Calu3 (cell line): ENCODE results near the gene CCDC71L. TPM values are rescaled to one million over a fixed set of nuclear protein-coding genes. Genes with fewer than 3 reads are reported as not detected.

ENCODE experiments used
- BruUV-seq: library from RNA; stranded (reverse); fragments of 400-500 nt; replicated peaks from 2 replicates; lab custom pipeline; 2021; lab: Mats Ljungman, UMichigan
- CTCF ChIA-PET: fragments of 300-600 bp; sonication (Branson Sonifier 250); formaldehyde crosslinking; loops from one replicate; lab custom pipeline; 2022; ENCODE audit warnings: antibody characterized with exemption; lab: Charles Lee
- DNase-seq: peaks from one replicate; pipeline ENCODE4 v3.0.0; 2022
- H3K27ac Mint-ChIP-seq: one replicate; pipeline ENCODE4 v1.8.0; 2022; ENCODE audit warnings: mixed read lengths; ENCODE audit not compliant: unreplicated experiment
- H3K27me3 Mint-ChIP-seq: one replicate; pipeline ENCODE4 v1.8.0; 2022; ENCODE audit warnings: mixed read lengths; ENCODE audit not compliant: unreplicated experiment
- H3K36me3 Mint-ChIP-seq: one replicate; pipeline ENCODE4 v1.8.0; 2022; ENCODE audit warnings: mild to moderate bottlenecking, moderate library complexity, mixed read lengths; ENCODE audit not compliant: insufficient read depth, unreplicated experiment
- H3K4me1 Mint-ChIP-seq: one replicate; pipeline ENCODE4 v1.8.0; 2022; ENCODE audit warnings: mild to moderate bottlenecking, low read depth, mixed read lengths; ENCODE audit not compliant: unreplicated experiment
- H3K4me3 Mint-ChIP-seq: one replicate; pipeline ENCODE4 v1.8.0; 2022; ENCODE audit warnings: mild to moderate bottlenecking, low read depth, moderate library complexity, mixed read lengths; ENCODE audit not compliant: unreplicated experiment
- H3K9me3 Mint-ChIP-seq: one replicate; pipeline ENCODE4 v1.8.0; 2022; ENCODE audit warnings: low read depth, mixed read lengths; ENCODE audit not compliant: unreplicated experiment
- CTCF ChIP-seq: fragments of 200-600 bp; IDR thresholded peaks from one replicate; pipeline ENCODE4 v1.8.0; 2022; ENCODE audit warnings: antibody characterized with exemption; ENCODE audit not compliant: unreplicated experiment
- intact Hi-C: fragments of 100-400 bp; cut with micrococcal nuclease; formaldehyde crosslinking; loops from one replicate; pipeline ENCODE4 v1.10.0; 2022; ENCODE audit not compliant: unreplicated experiment
- total RNA-seq: library from RNA; stranded (reverse); gene quantifications from 2 replicates; pipeline ENCODE4 v1.2.3, GENCODE V29; 2022

CCDC71L gene
- total RNA-seq, 1 experiment from 2014 or later: 28.1 TPM

GRCh38 chr7:106634958-106635357 lies 26.0 kb downstream of the CCDC71L start:
- H3K27me3 Mint-ChIP-seq: no peaks in the 10 kb centered on the region
- H3K4me3 Mint-ChIP-seq: no peak overlapping the region
- no peaks in the 10 kb centered on the region for H3K36me3 Mint-ChIP-seq
- CTCF ChIA-PET: no interaction called here
- intact Hi-C loops: no loop called here
- no peaks in the 10 kb centered on the region for H3K4me1 Mint-ChIP-seq
- H3K9me3 Mint-ChIP-seq: peaks cover 4% of the 10 kb centered on the region
- no peak for TF ChIP-seq CTCF
- H3K27ac Mint-ChIP-seq: no peak overlapping the region
- DNase-seq: no peak
- no TSS peak for BruUV-seq

DNA sequence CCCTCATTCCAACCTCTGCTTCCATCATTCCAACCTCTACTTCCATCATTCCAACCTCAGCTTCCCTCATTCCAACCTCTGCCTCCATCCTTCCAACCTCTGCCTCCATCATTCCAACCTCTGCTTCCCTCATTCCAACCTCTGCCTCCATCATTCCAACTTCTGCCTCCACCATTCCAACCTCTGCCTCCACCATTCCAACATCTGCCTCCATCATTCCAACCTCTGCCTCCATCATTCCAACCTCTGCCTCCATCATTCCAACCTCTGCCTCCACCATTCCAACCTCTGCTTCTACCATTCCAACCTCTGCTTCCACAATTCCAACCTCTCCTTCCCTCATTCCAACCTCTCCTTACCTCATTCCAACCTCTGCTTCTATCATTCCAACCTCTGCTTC lies 30.3 kb downstream of the CCDC71L start:
- no peaks in the 10 kb centered on the region for H3K9me3 Mint-ChIP-seq
- no peak overlapping the region for H3K4me3 Mint-ChIP-seq
- TF ChIP-seq CTCF: no peak
- H3K36me3 Mint-ChIP-seq: peaks cover 15% of the 10 kb centered on the region
- no peak overlapping the region for H3K27ac Mint-ChIP-seq
- no TSS peak for BruUV-seq
- peaks cover 33% of the 10 kb centered on the region for H3K4me1 Mint-ChIP-seq
- CTCF ChIA-PET: no interaction called here
- H3K27me3 Mint-ChIP-seq: no peaks in the 10 kb centered on the region
- DNase-seq: no peak
- intact Hi-C loops: no loop called here

DNA sequence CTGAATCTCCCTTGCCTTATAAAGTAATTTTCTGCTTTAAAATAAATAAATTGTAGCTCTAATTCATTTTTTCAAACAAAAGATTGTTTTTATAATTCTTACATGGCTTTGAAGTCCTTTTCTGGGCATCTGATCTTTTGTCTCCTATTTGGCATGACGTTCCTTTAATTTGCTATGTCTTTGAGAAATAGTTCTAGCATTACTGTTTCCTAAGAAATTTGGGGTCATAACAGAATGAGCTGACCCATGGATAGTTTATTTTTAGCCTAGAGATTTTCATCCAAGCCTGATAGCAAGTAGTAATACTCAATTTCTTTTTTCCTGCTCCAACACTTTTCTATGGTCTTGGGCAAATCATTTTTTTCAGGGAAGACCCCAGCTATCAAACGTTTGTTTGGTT lies 31.4 kb downstream of the CCDC71L start:
- no peak overlapping the region for H3K27ac Mint-ChIP-seq
- DNase-seq: no peak
- no peaks in the 10 kb centered on the region for H3K27me3 Mint-ChIP-seq
- intact Hi-C loops: no loop called here
- CTCF ChIA-PET: interaction anchor here (1.0 kb wide), 2 partner anchors 10 to 316 kb away, joined by 3 read pairs; no protein-coding TSS in a partner anchor
- TF ChIP-seq CTCF: no peak
- peaks cover 15% of the 10 kb centered on the region for H3K36me3 Mint-ChIP-seq
- H3K9me3 Mint-ChIP-seq: no peaks in the 10 kb centered on the region
- peaks cover 43% of the 10 kb centered on the region for H3K4me1 Mint-ChIP-seq
- H3K4me3 Mint-ChIP-seq: no peak overlapping the region
- no TSS peak for BruUV-seq

DNA sequence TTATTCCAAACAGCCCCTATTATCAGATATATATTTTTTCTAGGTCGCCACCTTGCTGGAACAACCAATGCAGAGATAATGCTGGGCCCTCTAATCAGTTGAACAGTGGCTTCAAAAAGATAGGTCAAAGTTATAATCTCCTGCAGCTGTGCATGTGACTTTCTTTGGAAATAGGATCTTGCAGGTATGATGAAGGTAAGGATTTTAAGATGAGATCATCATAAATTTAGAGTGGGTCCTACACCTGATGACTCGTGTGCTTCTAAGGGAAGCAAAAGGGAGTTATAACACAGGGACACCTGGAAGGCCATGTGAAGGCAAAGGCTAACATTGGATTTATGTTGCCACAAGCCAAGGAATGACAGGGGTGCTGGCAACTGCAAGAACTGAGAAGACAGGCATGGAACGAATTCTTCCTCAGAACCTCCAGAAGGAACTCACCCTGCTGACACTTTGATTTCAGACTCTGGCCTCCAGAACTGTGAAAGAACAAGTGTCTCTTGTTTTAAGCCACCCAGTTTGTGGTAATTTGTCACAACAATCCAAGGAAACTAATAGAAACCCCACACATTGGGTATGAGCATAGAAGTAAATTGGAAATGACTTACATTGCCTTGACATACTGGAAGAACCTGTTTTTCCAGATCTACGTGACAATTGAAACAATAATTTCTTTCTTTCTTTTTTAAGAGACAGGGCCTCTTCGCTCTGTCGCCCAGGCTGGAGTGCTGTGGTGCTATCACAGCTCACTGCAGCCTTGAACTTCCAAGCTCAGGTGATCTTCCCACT lies 34.4 kb downstream of the CCDC71L start:
- TF ChIP-seq CTCF: no peak
- CTCF ChIA-PET: no interaction called here
- DNase-seq: peak; percentile 45

More for the DNA sequence above, 34.4 kb downstream of the CCDC71L start:
- H3K4me3 Mint-ChIP-seq: peak overlapping the region; percentile 65
- peaks cover 15% of the 10 kb centered on the region for H3K36me3 Mint-ChIP-seq
- no peaks in the 10 kb centered on the region for H3K9me3 Mint-ChIP-seq
- BruUV-seq: TSS peak; percentile 67
- peak overlapping the region; percentile 98 for H3K27ac Mint-ChIP-seq
- H3K4me1 Mint-ChIP-seq: peaks cover 60% of the 10 kb centered on the region
- intact Hi-C loops: loop anchor here (2.0 kb wide), 2 partner anchors 16 to 32 kb away; no protein-coding TSS in a partner anchor
- H3K27me3 Mint-ChIP-seq: no peaks in the 10 kb centered on the region
